Hematopoietic multipotent progenitor cell treated with erythropoietin and hydrocortisone succinate and interleukin-3 and kit ligand, for 17 days (in vitro differentiated cells): ENCODE measurements around the gene DNAJA2.

ENCODE experiments used
- DNase-seq: peaks from one replicate; pipeline ENCODE4 v3.0.0-alpha.2; 2015; ENCODE audit warnings: low spot score

DNAJA2 gene

GRCh38 chr16:46926470-46927225 is 46.8 kb downstream of the DNAJA2 start:
- DNase-seq, result no peak

- no peak for DNase-seq
Measured at GRCh38 chr16:46924402-46924801, 49.1 kb downstream of the DNAJA2 start.

DNA sequence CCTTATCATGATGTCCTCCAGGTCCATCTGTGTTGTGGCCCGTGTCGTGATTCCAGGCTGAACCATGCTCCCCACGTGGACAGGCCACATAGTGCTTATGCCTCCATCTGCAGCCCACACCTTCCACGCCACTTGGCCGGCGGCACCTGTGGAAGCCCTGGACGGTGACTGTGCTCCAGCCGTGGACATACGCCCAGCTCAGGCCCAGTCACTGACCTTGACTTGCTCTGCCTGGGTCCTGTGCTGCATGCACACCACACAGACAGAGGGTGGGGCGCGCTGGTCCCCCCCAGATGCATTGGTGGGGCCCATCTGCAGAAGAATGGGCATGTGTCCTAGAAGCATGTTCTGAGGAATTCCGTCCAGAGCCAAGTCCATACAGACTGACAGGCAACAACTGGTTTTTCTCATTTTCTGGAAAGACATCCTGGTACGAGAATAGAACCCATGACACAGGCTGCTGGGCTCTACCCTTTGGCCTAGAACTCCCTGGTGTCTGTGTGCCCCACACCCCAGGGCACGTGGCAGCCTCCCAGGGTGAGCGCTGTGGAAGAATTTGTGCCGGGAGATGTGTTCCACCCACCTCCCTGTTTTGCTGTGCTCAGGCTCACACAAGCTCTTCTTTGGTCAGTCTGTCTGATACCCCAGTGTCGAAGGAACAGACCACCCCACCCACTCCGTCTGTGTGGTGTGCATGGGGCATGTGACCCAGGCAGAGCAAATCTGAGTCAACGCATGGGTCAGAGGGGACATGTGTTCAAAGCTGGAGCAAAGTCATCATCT is 49.8 kb downstream of the DNAJA2 start:
- DNase-seq, result no peak

DNA sequence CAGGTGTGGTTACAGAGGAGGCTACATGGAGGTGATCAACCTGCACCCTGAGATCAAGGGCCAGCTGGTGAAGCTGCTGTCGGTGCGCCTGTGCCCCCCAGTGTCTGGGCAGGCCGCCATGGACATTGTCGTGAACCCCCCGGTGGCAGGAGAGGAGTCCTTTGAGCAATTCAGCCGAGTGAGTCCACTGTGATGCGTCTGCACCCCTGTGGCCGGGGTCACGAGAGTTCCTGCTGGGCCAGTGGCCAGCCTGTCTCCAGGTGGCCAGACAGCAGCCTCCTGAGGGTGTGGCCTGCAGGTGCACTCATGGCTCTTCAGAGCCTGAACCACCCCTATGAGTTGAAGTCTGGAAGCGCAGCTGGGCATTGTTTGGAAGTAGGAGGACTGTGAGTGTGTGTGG is 51.2 kb downstream of the DNAJA2 start:
- no peak for DNase-seq

DNA sequence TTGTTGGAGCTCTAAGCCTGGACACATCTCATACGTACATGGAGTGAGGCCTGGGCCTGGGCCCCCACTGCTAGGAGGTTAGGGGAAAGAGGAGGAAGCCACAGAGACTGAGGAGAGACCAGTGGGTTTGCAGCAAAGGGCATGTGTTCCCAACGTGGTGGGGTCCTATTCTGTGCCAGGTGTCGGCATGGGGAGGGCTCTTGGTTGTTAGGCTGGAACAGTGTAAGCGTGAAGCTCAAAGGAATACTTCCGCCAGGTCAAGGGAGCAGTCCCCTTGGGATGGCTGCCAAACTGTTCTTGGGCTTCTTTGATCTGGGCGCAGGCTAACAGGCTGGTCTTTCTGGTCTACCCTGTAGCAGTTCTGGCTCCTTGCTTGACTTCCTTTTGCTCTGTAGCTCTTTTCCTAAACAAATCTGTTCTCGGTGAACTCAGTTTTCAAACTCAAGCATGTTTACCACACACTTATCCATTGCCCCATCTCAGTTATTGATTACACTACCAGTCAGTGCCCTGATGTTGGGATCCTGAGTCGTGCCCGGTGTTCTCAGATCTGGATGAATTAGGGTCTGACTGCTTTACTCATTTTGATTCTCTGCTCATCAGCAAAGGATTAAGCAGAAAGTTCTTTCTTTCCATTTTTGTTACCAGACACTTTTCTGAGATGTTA is 52.9 kb downstream of the DNAJA2 start:
- DNase-seq, result no peak

- no peak for DNase-seq
Measured at GRCh38 chr16:46918905-46919792, 54.3 kb downstream of the DNAJA2 start.

- no peak for DNase-seq
Measured at GRCh38 chr16:46918400-46918799, 55.1 kb downstream of the DNAJA2 start.

GRCh38 chr16:46916980-46917379 is 56.5 kb downstream of the DNAJA2 start:
- no peak for DNase-seq

GRCh38 chr16:46915483-46916025 is 57.9 kb downstream of the DNAJA2 start:
- DNase-seq, result no peak

- DNase-seq, result no peak
Measured at GRCh38 chr16:46914556-46915201, 58.8 kb downstream of the DNAJA2 start.

DNA sequence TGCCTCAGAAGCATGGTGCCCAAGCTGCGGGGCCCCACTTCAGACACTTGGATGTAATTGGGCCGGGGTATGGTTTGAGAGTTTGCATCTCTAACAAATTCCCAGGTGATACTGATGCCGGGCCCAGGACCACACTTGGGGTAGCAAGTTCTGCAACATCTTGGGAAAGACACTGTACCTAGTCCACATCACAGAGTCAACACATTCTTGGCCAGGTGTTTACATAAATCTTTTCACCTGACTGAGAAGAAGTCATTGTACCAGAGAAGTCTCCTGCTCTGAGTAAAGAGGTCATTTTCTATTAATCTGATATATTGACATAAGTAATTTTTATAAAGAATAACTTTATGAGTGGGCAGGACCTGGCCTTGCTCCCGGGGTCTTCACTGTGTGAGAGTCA is 61.8 kb downstream of the DNAJA2 start:
- no peak for DNase-seq

- DNase-seq, result no peak
Measured at GRCh38 chr16:46911038-46911437, 62.4 kb downstream of the DNAJA2 start.

DNA sequence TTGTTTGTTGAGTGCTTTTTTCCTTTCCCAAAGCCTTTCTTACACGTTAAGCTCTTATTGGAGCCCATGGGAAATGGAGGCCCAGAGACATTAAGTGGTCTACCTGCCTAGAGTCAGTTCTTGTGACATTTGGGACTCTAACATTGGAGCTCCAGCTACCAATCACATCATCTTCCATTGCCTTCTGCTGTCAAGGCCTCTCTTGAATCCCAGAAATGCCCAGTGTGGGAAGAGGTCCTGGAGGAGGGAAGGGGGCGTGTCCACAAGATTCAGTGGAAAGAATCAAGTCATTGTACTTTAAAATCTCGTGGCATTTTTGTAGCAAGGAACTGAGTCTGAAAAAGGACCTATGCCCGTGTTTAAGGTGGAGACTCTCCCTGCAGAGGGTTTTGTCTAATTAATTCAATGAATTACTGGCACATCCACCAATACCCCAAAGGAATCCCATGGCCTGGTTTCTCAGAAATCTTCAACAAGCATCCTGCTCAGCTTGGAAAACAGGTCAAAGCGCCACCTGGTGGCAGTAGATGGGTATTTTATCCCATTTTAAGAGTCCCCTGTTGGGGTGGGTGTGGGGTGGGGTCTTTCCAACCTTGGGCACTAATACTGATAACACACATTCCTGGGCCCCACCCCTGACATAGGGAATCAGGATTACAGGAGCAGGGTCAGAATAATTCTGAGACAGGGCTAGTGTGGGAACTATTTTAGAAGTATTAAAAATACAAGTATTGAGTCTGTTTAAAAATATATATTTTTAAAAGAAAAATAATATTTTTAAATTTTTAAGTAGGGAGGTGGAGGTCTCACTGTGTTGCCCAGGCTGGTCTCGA is 64.7 kb downstream of the DNAJA2 start:
- peak; percentile 72 for DNase-seq

DNA sequence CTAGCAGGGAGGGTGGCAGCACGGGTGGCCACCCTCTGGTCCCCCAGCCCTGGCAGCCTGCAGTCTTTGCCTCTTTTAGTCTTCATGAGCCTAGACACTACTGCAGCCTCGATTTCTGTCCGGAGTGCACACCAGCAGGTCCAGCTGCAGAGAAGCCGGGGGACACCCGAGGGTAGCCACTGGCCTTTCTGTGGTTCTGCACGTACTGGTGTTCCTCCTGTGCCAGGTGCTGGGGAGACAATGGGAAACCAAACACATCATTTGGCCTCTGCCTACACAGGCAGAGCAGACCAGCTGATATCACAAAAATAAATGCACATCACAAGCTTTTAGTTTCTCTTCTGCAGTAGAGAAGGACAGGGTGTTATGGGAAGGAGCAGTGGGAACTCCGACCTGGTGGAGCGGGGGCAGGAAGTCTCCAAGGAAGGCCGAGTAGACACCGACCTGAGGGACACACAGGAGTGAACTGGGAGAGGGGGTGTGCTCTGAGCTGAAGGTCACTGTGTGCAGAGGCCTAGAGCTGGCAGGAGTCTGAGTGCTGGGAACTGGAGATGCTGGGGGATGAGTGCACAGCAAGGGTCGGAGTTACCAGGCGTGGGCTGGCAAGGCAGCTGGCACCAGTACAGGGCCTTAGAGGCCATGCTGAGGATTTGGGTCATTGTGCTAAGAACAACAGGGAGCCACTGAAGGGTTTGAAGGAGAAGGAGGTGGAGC is 66.3 kb downstream of the DNAJA2 start:
- DNase-seq, result no peak

GRCh38 chr16:46906360-46907060 is 67.0 kb downstream of the DNAJA2 start:
- no peak for DNase-seq
